Mesodermal cell (in vitro differentiated cells): ENCODE results near the gene RMI2.

Source experiments
- H3K27ac ChIP-seq: 2 replicates; pipeline ENCODE4 v1.7.0; 2013; ENCODE audit warnings: mild to moderate bottlenecking, low read depth, low read length, moderate library complexity; ENCODE audit not compliant: severe bottlenecking
- H3K36me3 ChIP-seq: 2 replicates; pipeline ENCODE4 v1.7.1; 2013; ENCODE audit warnings: mild to moderate bottlenecking, low read length, moderate library complexity; ENCODE audit not compliant: control insufficient read depth, insufficient read depth
- H3K4me1 ChIP-seq: one replicate; pipeline ENCODE4 v1.7.1; 2013; ENCODE audit warnings: mild to moderate bottlenecking, low read length; ENCODE audit not compliant: insufficient read depth, control insufficient read depth, poor library complexity, severe bottlenecking
- H3K4me3 ChIP-seq: 2 replicates; pipeline ENCODE4 v1.7.0; 2013; ENCODE audit warnings: low read length, control low read depth, mild to moderate bottlenecking; ENCODE audit not compliant: insufficient read depth, poor library complexity, severe bottlenecking; ENCODE audit errors: extremely low read depth
- H3K9me3 ChIP-seq: 2 replicates; pipeline ENCODE4 v1.7.1; 2013; ENCODE audit warnings: mild to moderate bottlenecking, low read length, moderate library complexity; ENCODE audit not compliant: control insufficient read depth
- WGBS, 2 experiments: methylation state at CpG; one replicate each; pipeline ENCODE4 v1.1.5; 2013; ENCODE audit warnings: missing lambda C conversion rate in 2 of 2; ENCODE audit not compliant: insufficient coverage in 2 of 2; 5-methylcytosine and 5-hydroxymethylcytosine counted together

The RMI2 gene

DNA sequence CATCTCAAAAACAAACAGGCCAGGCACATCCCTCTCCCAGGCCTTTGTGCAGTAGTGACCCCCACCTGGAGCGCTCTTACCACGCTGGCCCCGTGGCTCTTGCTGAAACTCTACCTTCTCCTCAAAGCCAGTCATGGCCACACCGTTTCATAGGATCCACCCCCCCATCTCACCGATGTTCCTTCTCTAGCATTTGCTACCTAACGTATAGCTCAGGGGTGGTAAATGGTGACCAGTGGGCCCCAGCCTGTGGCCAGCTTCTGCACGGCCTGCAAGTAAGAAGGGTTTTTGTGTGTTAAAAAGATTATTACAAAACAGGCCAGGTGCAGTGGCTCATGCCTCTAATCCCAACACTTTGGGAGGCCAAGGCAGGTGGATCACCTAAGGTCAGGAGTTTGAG, 43.8 kb downstream of the RMI2 start:
- no peaks in the 10 kb centered on the region for H3K9me3 ChIP-seq
- no peak overlapping the region for H3K4me3 ChIP-seq
- H3K27ac ChIP-seq = no peak overlapping the region
- H3K4me1 ChIP-seq = peaks cover 4% of the 10 kb centered on the region
- WGBS, 2 experiments = 91 to 92% methylated on average over 4 to 5 of the region's 7 CpGs
- no peaks in the 10 kb centered on the region for H3K36me3 ChIP-seq

DNA sequence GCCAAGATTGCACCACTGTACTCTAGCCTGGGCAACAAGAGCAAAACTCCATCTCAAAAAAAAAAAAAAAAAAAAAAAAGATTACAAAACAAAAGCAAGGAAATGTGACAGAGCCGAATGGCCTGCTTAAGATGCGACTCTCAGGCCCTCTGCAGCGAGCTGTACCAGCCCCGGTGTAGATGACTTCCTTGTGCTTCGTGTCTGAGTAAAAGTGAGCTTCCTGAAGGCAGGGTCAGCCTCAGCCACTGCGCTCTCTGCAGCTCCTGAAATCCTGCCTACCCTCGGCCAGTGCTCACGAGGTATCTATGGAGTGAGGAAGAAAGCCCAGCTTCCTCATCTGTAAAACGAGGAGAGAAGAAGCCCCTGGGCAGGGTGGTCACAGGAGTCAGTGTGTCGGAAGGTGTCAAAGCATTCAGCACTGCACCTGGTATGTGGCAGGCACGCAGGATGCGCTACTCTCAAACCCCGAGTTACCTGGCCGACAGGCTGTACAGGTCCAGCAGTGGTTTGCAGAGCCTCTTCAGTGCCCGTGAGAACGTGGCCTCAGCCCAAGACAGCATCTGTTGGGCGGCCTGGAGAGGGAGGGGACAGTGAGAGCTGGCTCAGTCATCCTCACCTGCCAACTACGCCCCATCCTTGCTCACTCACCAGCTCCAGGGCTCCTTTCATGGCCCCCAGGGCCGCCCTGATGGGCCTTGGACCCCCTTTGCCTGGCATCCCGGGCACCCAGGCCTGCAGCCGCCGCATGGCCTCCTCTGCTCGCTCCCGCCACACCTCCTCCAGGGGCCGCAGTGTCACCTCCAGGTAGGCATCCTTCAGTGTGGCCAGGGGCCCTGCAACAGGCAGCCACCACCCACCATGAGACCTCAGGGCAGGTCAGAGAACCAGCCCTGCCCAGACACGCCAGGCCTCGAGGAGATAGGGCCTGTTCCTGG, 44.6 kb downstream of the RMI2 start:
- H3K9me3 ChIP-seq = no peaks in the 10 kb centered on the region
- peaks cover 4% of the 10 kb centered on the region for H3K4me1 ChIP-seq
- H3K36me3 ChIP-seq = no peaks in the 10 kb centered on the region
- WGBS, 2 experiments = 89 to 92% methylated on average over 25 of the region's 27 CpGs
- no peak overlapping the region for H3K4me3 ChIP-seq
- no peak overlapping the region for H3K27ac ChIP-seq

DNA sequence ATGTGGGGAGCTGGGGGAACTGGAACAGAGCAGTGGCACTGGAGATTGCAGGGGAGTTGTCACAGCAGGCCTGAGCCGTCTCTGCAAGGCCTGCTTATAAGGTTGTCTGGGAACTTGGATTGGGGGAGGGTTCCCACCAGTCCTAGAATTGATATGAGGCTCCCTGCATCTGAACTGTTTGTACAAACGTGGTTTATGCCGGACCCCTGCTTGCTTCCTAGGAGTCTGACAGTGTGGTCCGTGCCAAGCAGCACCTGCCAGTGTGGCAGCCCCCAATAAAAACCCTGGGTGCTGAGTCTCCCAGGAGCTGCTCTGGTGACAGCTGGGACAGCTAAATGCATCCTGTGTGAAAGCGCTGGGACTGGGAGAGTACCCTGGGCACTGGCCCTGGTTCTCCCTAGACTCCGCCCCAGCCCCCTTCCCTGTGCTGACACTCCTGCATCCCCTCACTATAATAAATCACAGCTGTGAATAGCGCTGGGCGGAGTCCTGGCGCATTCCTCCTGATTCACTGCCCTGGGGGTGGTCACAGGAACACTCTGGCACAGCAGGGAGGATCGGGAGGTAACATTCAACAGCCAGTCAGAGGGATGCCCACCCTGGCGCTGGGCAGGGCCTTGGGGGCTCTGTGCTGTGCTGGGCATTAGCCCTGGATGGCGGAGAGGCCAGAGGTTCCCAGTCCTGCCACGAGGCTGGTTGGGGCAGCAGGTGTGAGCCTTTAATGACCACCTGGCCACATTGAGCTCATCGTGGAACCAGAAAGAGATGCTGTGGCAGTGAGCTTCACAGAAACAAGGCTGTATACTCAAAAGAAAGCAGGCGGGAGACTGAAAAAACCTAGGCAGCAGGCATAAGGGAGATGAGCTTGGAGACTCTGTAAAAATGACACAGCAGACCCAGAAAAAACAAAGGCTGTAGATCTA, 45.6 kb downstream of the RMI2 start:
- Histone ChIP-seq H3K4me3 (no peak overlapping the region), H3K4me1 (peaks cover 4% of the 10 kb centered on the region), H3K27ac (no peak overlapping the region), H3K36me3 (no peaks in the 10 kb centered on the region), H3K9me3 (no peaks in the 10 kb centered on the region)
- WGBS, 2 experiments = 51 to 54% methylated on average over 13 to 15 of the region's 15 CpGs

DNA sequence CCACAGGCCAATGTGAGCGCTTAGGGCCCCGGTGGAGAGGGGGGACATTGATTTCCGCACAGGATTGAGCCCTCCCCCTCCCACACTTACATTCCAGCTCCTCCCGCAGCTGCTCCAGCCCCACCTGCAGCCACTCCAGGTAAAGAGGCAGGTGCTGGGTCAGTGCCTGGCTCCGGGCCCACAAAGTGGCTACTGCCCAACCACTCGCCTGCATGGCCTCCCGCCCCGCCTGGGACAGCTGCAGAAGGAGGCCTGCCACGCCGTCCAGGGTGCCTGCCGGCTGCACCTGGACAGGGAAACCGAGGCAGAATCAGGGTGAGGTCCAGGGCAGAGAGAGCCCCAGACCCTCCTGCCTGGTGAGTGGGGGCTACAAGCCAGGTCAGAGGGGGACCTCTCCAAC, 46.3 kb downstream of the RMI2 start:
- WGBS, 2 experiments = 80 to 81% methylated on average over 10 to 12 of the region's 12 CpGs
- H3K9me3 ChIP-seq = no peaks in the 10 kb centered on the region

DNA sequence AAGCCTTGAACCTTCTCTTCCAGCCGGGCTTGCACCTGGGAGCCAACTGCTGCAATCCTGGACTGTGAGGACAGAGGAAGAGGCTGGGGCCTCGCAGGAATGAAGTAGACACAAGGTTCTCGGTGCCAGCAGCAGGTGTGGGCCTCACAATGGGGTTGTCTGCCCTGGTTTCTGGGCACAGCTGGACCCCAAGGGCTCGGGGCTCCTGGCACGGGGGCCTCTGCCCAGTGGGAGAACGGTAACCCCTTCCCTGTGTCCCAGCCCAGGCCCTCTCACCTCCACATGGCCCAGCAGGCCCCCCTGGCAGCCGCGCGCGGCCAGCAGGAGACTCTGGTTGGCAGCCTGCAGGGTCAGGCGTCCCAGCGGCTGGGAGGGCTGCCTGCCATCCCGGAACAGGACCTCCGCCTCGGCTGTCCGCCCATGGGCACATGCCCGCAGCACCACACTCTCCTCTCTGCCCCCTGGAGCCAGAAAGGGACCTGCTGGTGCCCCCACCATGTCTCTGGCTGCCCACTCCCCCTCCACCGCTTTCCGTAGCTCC, 46.9 kb downstream of the RMI2 start:
- Histone ChIP-seq H3K9me3 (no peaks in the 10 kb centered on the region), H3K36me3 (no peaks in the 10 kb centered on the region), H3K4me1 (peaks cover 4% of the 10 kb centered on the region), H3K27ac (no peak overlapping the region), H3K4me3 (no peak overlapping the region)
- 91 to 93% methylated on average over 11 to 17 of the region's 19 CpGs for WGBS, 2 experiments

More for the DNA sequence above, 46.3 kb downstream of the RMI2 start:
- Histone ChIP-seq H3K4me1 (peaks cover 4% of the 10 kb centered on the region), H3K36me3 (no peaks in the 10 kb centered on the region), H3K4me3 (no peak overlapping the region), H3K27ac (no peak overlapping the region)

DNA sequence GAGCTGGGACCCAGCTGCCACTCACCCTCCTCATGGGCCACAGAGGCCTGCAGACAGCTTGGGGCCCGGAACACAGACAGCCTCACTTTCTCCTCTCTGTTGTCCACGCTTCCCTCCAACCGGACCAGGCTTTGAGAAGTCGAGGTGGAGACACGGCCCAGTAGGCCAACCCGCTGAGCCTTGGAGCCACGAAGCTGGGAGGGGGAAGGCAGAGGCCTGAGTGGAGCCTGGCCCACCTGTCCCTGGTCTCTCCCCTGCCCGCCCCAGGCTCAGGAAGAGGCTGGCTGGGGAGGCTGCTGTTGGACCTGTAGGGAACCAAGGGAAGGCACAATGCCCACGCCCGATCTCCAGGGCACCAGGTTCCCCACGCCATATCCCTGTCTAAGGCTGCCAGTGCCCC, 48.1 kb downstream of the RMI2 start:
- peaks cover 4% of the 10 kb centered on the region for H3K4me1 ChIP-seq
- WGBS, 2 experiments = 88 to 96% methylated on average over 3 to 8 of the region's 11 CpGs
- no peaks in the 10 kb centered on the region for H3K36me3 ChIP-seq
- H3K27ac ChIP-seq = no peak overlapping the region
- no peak overlapping the region for H3K4me3 ChIP-seq
- no peaks in the 10 kb centered on the region for H3K9me3 ChIP-seq

DNA sequence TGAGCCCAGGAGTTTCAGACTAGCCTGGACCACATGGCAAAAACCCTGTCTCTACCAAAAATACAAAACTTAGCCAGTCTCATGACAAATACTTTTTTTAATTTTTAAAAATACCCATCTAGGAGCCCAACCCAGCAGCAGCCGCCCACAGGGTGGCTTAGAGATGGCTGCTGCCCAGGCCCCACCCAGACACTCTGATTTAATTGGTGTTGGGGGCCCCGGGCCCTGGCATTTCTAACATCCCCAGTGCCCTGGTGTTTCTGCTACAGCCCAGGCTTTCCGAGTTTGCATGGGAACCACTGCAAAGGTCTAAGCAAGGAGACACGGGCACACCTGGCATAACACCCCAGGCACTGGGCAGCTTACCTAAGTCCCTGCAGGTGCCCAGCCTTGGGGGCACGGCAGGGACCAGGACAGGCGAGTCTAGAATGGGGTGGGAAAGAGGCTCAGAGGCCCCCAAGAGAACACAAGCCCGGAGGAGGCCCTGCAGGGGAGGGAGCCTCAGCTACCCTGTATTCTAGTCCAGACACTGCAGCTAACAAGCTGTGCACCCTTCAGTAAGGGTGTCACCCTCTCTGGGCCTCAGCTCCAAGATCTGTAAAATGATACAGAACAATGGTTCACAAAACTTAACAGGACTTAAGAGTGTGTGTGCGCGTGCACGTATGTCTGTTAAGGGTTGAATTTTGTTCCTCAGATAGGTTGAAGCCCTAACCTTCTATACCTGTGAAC, 48.8 kb downstream of the RMI2 start:
- Histone ChIP-seq H3K9me3 (no peaks in the 10 kb centered on the region), H3K36me3 (no peaks in the 10 kb centered on the region), H3K4me3 (no peak overlapping the region), H3K27ac (no peak overlapping the region), H3K4me1 (peaks cover 4% of the 10 kb centered on the region)
- 90 to 96% methylated on average over 9 to 10 of the region's 10 CpGs for WGBS, 2 experiments

DNA sequence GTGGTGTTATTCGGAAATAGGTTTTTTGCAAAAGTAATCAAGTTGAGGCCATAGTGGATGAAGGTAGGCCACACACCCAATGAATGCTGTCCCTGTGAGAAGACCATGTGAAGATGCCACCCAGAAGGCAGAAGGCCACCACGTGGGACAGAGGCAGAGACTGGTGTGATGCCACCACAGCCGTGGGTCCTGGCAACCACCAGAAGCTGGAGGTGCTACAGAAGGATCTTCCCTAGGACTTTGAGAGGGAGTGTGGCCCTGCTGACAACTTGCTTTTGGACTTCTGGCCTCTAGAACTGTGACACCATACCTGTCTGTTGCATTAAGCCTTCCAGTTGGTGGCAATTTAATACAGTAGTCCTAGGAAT, 49.3 kb downstream of the RMI2 start:
- no peaks in the 10 kb centered on the region for H3K9me3 ChIP-seq
- peaks cover 4% of the 10 kb centered on the region for H3K4me1 ChIP-seq
- no peaks in the 10 kb centered on the region for H3K36me3 ChIP-seq
- WGBS, 2 experiments = 88 to 90% methylated on average over 3 of the region's 3 CpGs
- no peak overlapping the region for H3K4me3 ChIP-seq
- H3K27ac ChIP-seq = no peak overlapping the region

DNA sequence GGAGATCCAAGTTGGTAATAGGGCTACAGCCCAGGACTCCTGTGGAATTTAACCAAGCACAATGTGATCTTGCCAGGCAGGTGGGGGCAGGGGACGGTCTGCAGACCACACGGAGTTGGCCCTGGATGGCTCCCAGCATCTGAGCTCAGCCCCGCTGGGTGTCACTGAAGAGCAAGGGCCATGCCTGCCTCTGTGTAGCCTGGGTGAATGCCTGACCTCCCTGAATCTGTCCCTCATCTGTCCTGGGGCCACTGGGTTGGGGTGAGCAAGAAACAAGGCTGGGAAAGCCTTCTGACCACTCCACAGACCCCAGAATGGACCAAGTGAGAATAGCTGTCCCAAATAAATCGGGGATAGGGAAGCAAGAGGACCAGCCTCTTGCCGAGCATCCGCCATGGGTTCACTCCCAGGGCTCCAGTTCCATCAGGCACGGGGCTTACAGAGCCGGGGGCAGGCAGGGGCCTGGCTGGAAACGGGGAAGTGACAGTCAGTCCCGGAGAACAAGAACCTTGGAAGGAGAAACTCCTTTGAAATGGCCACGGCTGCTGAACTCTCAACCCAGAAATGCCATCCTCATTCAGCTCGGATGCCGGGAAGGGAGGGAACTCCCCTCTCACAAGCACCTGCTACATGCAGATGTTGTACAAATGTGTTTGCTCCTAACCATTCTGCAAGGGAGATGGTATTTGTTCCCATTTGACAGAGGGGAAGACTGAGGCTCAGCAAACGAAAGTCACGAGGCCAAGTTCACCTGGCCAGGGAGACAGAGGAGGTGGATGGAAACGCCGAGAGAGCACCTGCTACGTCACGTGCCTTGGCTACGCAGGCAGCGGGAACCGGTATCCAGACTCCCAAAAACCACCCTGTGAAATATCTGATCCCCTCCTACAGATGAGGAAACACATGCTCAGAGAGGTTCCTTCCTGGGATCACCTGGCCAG, 50.0 kb downstream of the RMI2 start:
- Histone ChIP-seq H3K9me3 (no peaks in the 10 kb centered on the region), H3K36me3 (no peaks in the 10 kb centered on the region), H3K27ac (no peak overlapping the region), H3K4me3 (no peak overlapping the region), H3K4me1 (peaks cover 4% of the 10 kb centered on the region)
- WGBS, 2 experiments = 78 to 83% methylated on average over 14 to 17 of the region's 22 CpGs
